HFF-Myc (cell line): ENCODE measurements around the gene USP31.
"Not testable (repeated sequence)": the region's sequence is repeated elsewhere in the genome, so short reads cannot be mapped to it uniquely, and the experiment has no call there.

Source experiments
- DNase-seq: peaks from one replicate; pipeline ENCODE4 v3.0.0-alpha.2; 2011; ENCODE audit warnings: low read depth; ENCODE audit errors: extremely low read depth
- H3K4me3 ChIP-seq: replicated peaks from 2 replicates; pipeline ENCODE4 v1.5.1; 2011; ENCODE audit warnings: low read depth, mild to moderate bottlenecking, control low read depth, low read length
- TF ChIP-seq, protein P1 (sequence below): IDR thresholded peaks from 2 replicates; pipeline ENCODE4 v1.5.1; 2012; ENCODE audit warnings: mild to moderate bottlenecking, low read depth, low read length, control low read depth; ENCODE audit errors: missing control alignments

Gene USP31

GRCh38 chr16:23145186-23145585 lies 4.1 kb downstream of the USP31 start:
- no peak overlapping the region for H3K4me3 ChIP-seq
- DNase-seq, result no peak
- TF ChIP-seq, protein P1, sequence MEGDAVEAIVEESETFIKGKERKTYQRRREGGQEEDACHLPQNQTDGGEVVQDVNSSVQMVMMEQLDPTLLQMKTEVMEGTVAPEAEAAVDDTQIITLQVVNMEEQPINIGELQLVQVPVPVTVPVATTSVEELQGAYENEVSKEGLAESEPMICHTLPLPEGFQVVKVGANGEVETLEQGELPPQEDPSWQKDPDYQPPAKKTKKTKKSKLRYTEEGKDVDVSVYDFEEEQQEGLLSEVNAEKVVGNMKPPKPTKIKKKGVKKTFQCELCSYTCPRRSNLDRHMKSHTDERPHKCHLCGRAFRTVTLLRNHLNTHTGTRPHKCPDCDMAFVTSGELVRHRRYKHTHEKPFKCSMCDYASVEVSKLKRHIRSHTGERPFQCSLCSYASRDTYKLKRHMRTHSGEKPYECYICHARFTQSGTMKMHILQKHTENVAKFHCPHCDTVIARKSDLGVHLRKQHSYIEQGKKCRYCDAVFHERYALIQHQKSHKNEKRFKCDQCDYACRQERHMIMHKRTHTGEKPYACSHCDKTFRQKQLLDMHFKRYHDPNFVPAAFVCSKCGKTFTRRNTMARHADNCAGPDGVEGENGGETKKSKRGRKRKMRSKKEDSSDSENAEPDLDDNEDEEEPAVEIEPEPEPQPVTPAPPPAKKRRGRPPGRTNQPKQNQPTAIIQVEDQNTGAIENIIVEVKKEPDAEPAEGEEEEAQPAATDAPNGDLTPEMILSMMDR, result no peak

- H3K4me3 ChIP-seq, DNase-seq: not testable (repeated sequence)
Observed at GRCh38 chr16:23144393-23144792, 4.9 kb downstream of the USP31 start.

- TF ChIP-seq, protein P1, result no peak
- no peak overlapping the region for H3K4me3 ChIP-seq
- no peak for DNase-seq
Observed at GRCh38 chr16:23143391-23143790, 5.9 kb downstream of the USP31 start.

DNA sequence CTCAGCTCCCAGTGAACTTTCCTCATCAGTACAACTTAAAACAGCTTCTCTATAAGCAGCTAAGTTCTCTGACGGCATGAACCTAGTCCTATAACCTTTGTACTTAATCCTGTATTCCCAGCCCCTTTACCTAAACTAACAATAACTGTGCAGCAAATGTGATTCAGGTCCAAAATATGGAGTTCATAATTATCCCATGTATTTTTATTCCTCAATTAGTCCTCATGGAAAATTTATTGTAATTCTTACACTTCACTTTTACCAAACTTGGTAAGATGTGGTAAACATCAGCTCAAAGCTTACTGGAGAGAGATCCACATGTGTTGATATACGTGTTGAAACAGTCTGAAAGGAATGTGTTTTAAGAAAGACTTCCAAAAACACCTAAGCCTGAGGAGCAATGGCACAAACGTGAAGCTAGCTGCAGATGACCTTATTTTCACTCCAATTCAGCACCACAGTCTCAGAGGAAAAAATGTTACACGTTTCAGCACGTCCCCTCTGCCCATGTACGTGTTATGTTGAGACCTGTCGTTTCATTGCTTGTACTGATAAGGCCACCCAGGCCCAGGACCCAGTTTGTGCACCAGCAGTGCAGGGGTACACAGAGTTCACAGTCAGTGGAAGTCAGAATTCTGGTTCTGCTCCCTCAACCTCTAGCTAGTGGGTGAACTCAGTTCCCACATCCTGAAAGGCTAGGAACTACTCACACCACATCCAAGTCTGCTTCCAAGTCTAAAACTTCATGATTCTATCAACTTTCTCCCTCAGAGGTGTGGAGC lies 7.1 kb downstream of the USP31 start:
- H3K4me3 ChIP-seq, result no peak overlapping the region
- TF ChIP-seq, protein P1, result no peak
- no peak for DNase-seq

- no peak overlapping the region for H3K4me3 ChIP-seq
- no peak for DNase-seq
- TF ChIP-seq, protein P1, result no peak
Observed at GRCh38 chr16:23141500-23141899, 7.8 kb downstream of the USP31 start.

DNA sequence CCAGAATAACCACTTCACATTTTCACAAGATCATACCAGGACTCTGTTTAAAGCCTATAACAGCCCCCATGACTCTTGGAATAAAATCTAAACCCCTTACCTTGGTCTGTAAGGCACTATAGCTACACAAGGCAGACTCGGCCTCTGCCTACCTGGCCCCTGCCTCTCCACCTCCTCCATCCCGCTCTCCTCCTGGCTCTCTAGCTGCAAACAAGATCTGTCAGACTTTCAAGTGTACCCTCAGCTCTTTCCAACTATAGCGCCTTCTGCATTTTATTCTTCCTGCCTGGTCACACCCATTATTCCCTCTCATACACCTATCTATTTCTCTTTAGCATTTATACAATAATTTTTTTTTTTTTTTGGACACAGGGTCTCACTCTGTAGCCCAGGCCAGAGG lies 8.2 kb downstream of the USP31 start:
- H3K4me3 ChIP-seq, result no peak overlapping the region
- TF ChIP-seq, protein P1, result no peak

GRCh38 chr16:23140107-23140506 lies 9.1 kb downstream of the USP31 start:
- TF ChIP-seq, protein P1, result no peak
- no peak for DNase-seq
- no peak overlapping the region for H3K4me3 ChIP-seq

More for the DNA sequence above, 8.2 kb downstream of the USP31 start:
- no peak for DNase-seq
